Measurements from ENCODE around the gene MAP3K6. TPM values are rescaled to one million over a fixed set of nuclear protein-coding genes. Genes with fewer than 3 reads are reported as not detected.

MAP3K6 gene
- total and polyA plus RNA-seq, 2 of the 13 experiments (the other 11 are each of a cell fraction or from before 2014, with no cell fraction given), result 2.7 to 3.2 TPM

- TF ChIP-seq, protein P1, sequence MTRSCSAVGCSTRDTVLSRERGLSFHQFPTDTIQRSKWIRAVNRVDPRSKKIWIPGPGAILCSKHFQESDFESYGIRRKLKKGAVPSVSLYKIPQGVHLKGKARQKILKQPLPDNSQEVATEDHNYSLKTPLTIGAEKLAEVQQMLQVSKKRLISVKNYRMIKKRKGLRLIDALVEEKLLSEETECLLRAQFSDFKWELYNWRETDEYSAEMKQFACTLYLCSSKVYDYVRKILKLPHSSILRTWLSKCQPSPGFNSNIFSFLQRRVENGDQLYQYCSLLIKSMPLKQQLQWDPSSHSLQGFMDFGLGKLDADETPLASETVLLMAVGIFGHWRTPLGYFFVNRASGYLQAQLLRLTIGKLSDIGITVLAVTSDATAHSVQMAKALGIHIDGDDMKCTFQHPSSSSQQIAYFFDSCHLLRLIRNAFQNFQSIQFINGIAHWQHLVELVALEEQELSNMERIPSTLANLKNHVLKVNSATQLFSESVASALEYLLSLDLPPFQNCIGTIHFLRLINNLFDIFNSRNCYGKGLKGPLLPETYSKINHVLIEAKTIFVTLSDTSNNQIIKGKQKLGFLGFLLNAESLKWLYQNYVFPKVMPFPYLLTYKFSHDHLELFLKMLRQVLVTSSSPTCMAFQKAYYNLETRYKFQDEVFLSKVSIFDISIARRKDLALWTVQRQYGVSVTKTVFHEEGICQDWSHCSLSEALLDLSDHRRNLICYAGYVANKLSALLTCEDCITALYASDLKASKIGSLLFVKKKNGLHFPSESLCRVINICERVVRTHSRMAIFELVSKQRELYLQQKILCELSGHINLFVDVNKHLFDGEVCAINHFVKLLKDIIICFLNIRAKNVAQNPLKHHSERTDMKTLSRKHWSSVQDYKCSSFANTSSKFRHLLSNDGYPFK (CRISPR knock-in tag; IDR thresholded peaks at IDR 0.05; ENCODE audit: borderline replicate concordance), result no peak; the same call in 1 of the 2 replicates
- no peak for TF ChIP-seq ZNF740 (CRISPR knock-in tag; IDR thresholded peaks at IDR 0.05)
- TF ChIP-seq, protein P2, sequence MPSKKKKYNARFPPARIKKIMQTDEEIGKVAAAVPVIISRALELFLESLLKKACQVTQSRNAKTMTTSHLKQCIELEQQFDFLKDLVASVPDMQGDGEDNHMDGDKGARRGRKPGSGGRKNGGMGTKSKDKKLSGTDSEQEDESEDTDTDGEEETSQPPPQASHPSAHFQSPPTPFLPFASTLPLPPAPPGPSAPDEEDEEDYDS (CRISPR knock-in tag; IDR thresholded peaks at IDR 0.05), result peak; percentile 48; the same call in 1 of the 2 replicates
- TF ChIP-seq, protein P3, sequence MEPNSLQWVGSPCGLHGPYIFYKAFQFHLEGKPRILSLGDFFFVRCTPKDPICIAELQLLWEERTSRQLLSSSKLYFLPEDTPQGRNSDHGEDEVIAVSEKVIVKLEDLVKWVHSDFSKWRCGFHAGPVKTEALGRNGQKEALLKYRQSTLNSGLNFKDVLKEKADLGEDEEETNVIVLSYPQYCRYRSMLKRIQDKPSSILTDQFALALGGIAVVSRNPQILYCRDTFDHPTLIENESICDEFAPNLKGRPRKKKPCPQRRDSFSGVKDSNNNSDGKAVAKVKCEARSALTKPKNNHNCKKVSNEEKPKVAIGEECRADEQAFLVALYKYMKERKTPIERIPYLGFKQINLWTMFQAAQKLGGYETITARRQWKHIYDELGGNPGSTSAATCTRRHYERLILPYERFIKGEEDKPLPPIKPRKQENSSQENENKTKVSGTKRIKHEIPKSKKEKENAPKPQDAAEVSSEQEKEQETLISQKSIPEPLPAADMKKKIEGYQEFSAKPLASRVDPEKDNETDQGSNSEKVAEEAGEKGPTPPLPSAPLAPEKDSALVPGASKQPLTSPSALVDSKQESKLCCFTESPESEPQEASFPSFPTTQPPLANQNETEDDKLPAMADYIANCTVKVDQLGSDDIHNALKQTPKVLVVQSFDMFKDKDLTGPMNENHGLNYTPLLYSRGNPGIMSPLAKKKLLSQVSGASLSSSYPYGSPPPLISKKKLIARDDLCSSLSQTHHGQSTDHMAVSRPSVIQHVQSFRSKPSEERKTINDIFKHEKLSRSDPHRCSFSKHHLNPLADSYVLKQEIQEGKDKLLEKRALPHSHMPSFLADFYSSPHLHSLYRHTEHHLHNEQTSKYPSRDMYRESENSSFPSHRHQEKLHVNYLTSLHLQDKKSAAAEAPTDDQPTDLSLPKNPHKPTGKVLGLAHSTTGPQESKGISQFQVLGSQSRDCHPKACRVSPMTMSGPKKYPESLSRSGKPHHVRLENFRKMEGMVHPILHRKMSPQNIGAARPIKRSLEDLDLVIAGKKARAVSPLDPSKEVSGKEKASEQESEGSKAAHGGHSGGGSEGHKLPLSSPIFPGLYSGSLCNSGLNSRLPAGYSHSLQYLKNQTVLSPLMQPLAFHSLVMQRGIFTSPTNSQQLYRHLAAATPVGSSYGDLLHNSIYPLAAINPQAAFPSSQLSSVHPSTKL (CRISPR knock-in tag; IDR thresholded peaks at IDR 0.05), result 0 out of 2 replicates have a peak, but pooled peaks have one; percentile 8
- peak; percentile 79 for TF ChIP-seq YEATS4 (CRISPR knock-in tag; IDR thresholded peaks at IDR 0.05; ENCODE audit: borderline replicate concordance)
- TF ChIP-seq NONO (IDR thresholded peaks at IDR 0.05), result no peak
- peak; percentile 77; the same call in 1 of the 2 replicates for TF ChIP-seq NONO (CRISPR knock-in tag; conservative IDR thresholded peaks at IDR 0.05)
- peak; percentile 55; the same call in 1 of the 2 replicates for TF ChIP-seq ZNF543 (CRISPR knock-in tag; IDR thresholded peaks at IDR 0.05)
- TF ChIP-seq, protein P4, sequence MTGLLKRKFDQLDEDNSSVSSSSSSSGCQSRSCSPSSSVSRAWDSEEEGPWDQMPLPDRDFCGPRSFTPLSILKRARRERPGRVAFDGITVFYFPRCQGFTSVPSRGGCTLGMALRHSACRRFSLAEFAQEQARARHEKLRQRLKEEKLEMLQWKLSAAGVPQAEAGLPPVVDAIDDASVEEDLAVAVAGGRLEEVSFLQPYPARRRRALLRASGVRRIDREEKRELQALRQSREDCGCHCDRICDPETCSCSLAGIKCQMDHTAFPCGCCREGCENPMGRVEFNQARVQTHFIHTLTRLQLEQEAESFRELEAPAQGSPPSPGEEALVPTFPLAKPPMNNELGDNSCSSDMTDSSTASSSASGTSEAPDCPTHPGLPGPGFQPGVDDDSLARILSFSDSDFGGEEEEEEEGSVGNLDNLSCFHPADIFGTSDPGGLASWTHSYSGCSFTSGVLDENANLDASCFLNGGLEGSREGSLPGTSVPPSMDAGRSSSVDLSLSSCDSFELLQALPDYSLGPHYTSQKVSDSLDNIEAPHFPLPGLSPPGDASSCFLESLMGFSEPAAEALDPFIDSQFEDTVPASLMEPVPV (CRISPR knock-in tag; IDR thresholded peaks at IDR 0.05), result peak; percentile 81; the same call in 1 of the 2 replicates
- peak; percentile 40 for TF ChIP-seq ZNF768 (CRISPR knock-in tag; IDR thresholded peaks at IDR 0.05)
- 0 out of 2 replicates have a peak, but pooled peaks have one; percentile 18 for TF ChIP-seq ZFP90 (CRISPR knock-in tag; IDR thresholded peaks at IDR 0.05; ENCODE audit: borderline replicate concordance)
- TF ChIP-seq MEIS1 (CRISPR knock-in tag; IDR thresholded peaks at IDR 0.05; ENCODE audit: borderline replicate concordance), result 0 out of 2 replicates have a peak, but pooled peaks have one; percentile 26
- no peak for TF ChIP-seq FOXK2 (IDR thresholded peaks at IDR 0.05)
- TF ChIP-seq, protein P5, sequence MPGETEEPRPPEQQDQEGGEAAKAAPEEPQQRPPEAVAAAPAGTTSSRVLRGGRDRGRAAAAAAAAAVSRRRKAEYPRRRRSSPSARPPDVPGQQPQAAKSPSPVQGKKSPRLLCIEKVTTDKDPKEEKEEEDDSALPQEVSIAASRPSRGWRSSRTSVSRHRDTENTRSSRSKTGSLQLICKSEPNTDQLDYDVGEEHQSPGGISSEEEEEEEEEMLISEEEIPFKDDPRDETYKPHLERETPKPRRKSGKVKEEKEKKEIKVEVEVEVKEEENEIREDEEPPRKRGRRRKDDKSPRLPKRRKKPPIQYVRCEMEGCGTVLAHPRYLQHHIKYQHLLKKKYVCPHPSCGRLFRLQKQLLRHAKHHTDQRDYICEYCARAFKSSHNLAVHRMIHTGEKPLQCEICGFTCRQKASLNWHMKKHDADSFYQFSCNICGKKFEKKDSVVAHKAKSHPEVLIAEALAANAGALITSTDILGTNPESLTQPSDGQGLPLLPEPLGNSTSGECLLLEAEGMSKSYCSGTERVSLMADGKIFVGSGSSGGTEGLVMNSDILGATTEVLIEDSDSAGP (CRISPR knock-in tag; IDR thresholded peaks at IDR 0.05; ENCODE audit: borderline replicate concordance), result peak; percentile 51; the same call in 1 of the 2 replicates
- peak; percentile 57; the same call in 1 of the 2 replicates for TF ChIP-seq MYC (CRISPR knock-in tag; IDR thresholded peaks at IDR 0.05; ENCODE audit: borderline replicate concordance)
- 0 out of 2 replicates have a peak, but pooled peaks have one; percentile 24 for TF ChIP-seq ZMYM4 (CRISPR knock-in tag; IDR thresholded peaks at IDR 0.05)
- TF ChIP-seq KLF11 (CRISPR knock-in tag; IDR thresholded peaks at IDR 0.05), result no peak
These were observed 23.8 kb downstream of the MAP3K6 start (continued) for GRCh38 chr1:27342778-27343638.
